Left lung (tissue), 10 donors: Measurements from ENCODE around the gene DHRS3. TPM values are rescaled to one million over a fixed set of nuclear protein-coding genes. Genes with fewer than 3 reads are reported as not detected.
"Not testable (repeated sequence)": the region's sequence is repeated elsewhere in the genome, so short reads cannot be mapped to it uniquely, and the experiment has no call there.

ENCODE experiments used
- ATAC-seq: fragments of 200-7000 bp; cut with Tn5 transposase; one replicate; pipeline ENCODE4 v1.9.1; 2020; ENCODE audit warnings: moderate library complexity
- DNase-seq, 4 donors: peaks; one replicate each; pipeline ENCODE4 v3.0.0-alpha.2; 2013 to 2020
- H3K27ac ChIP-seq, 2 donors: fragments of 200-600 bp; sonication (generic) in 1 of 2; one replicate each; pipeline versions ENCODE4 v1.5.0 to v1.8.0; 2020 to 2021
- H3K27me3 ChIP-seq, 2 donors: fragments of 200-600 bp; sonication (generic) in 1 of 2; one replicate each; pipeline versions ENCODE4 v1.5.0 to v1.8.0; 2020 to 2021
- H3K36me3 ChIP-seq, 2 donors: fragments of 200-600 bp; sonication (generic) in 1 of 2; one replicate each; pipeline versions ENCODE4 v1.5.0 to v1.8.0; 2020 to 2021
- H3K4me1 ChIP-seq, 2 donors: fragments of 200-600 bp; one replicate each; pipeline ENCODE4 v1.8.0; 2021
- H3K4me3 ChIP-seq, 2 donors: fragments of 200-600 bp; sonication (generic) in 1 of 2; one replicate each; pipeline versions ENCODE4 v1.5.0 to v1.8.0; 2020 to 2021; ENCODE audit warnings: mild to moderate bottlenecking in 1 of 2
- H3K9me3 ChIP-seq, 2 donors: fragments of 200-600 bp; sonication (generic) in 1 of 2; one replicate each; pipeline versions ENCODE4 v1.5.0 to v1.8.0; 2020 to 2021
- CTCF ChIP-seq, 2 donors: fragments of 200-600 bp; sonication (generic) in 1 of 2; IDR thresholded peaks; one replicate each; pipeline versions ENCODE4 v1.5.0 to v1.8.0; 2021; ENCODE audit warnings: antibody characterized with exemption in 2 of 2
- intact Hi-C, 2 donors: fragments of 100-400 bp; cut with DNase I; formaldehyde crosslinking; loops; one replicate each; pipeline versions ENCODE4 v1.11.2 to v1.14.2; 2022
- polyA plus RNA-seq, 6 donors: library from polyadenylated mRNA; unstranded; fragments of 120-200 nt; gene quantifications; one replicate each; pipeline ENCODE4 v1.2.1, GENCODE V29; 2013; ENCODE audit not compliant: insufficient read length in 6 of 6
- total RNA-seq, 2 donors: library from RNA; stranded (reverse); fragmentation: NEBNext Ultra II Directional; extraction: Animal tissue kit (Norgen Biotek cat#: 25700); gene quantifications; one replicate each; pipeline ENCODE4 v1.2.1, GENCODE V29; 2021
- donor health status: DM: no; HTN: yes; CAD: no.
- donor health status: DM: no; HTN: no; CAD: no.

DHRS3 gene
- total and polyA plus RNA-seq, 8 donors: 37.3 to 120 (median 43.7) TPM

- Histone ChIP-seq H3K9me3 (peaks cover 0 to 7% of the 10 kb centered on the region in 2 donors), H3K4me1 (peaks cover 7 to 18% of the 10 kb centered on the region in 2 donors), H3K4me3 (no peak overlapping the region), H3K27me3 (no peaks in the 10 kb centered on the region), H3K27ac (peak overlapping the region in 1 of 2 donors; percentile 23), H3K36me3 (no peaks in the 10 kb centered on the region)
- ATAC-seq (no peak), DNase-seq (no peak)
- intact Hi-C loops: no loop called here
- no peak for TF ChIP-seq CTCF (IDR thresholded peaks at IDR 0.05)
Observed at GRCh38 chr1:12540580-12541273, 77.3 kb downstream of the DHRS3 start.

- TF ChIP-seq CTCF (IDR thresholded peaks at IDR 0.05): no peak
- no peaks in the 10 kb centered on the region for H3K36me3 ChIP-seq
- intact Hi-C loops: no loop called here
- peak overlapping the region in 1 of 2 donors; percentile 23 for H3K27ac ChIP-seq
- H3K4me3 ChIP-seq: no peak overlapping the region
- peaks cover 7 to 18% of the 10 kb centered on the region in 2 donors for H3K4me1 ChIP-seq
- peak; percentile 78 for ATAC-seq
- H3K27me3 ChIP-seq: no peaks in the 10 kb centered on the region
- DNase-seq: peak; percentile 76 to 89 (median 82)
- H3K9me3 ChIP-seq: peaks cover 0 to 12% of the 10 kb centered on the region in 2 donors
Observed at GRCh38 chr1:12539705-12540579, 78.1 kb downstream of the DHRS3 start.

GRCh38 chr1:12539320-12539704 lies 78.7 kb downstream of the DHRS3 start:
- no peak for TF ChIP-seq CTCF (IDR thresholded peaks at IDR 0.05)
- DNase-seq (peak in 1 of 4 donors; percentile 18), ATAC-seq (no peak)
- peaks cover 0 to 12% of the 10 kb centered on the region in 2 donors for H3K9me3 ChIP-seq
- no peaks in the 10 kb centered on the region for H3K36me3 ChIP-seq
- intact Hi-C loops: no loop called here
- H3K4me1 ChIP-seq: peaks cover 7 to 18% of the 10 kb centered on the region in 2 donors
- no peak overlapping the region for H3K4me3 ChIP-seq
- no peak overlapping the region for H3K27ac ChIP-seq
- no peaks in the 10 kb centered on the region for H3K27me3 ChIP-seq

GRCh38 chr1:12538536-12538935 lies 79.5 kb downstream of the DHRS3 start:
- H3K4me3 ChIP-seq, intact Hi-C loops, H3K27ac ChIP-seq, ATAC-seq, DNase-seq, H3K27me3 ChIP-seq, H3K36me3 ChIP-seq: not testable (repeated sequence)
- H3K4me1 ChIP-seq: peaks cover 7 to 18% of the 10 kb centered on the region in 2 donors
- H3K9me3 ChIP-seq: peaks cover 0 to 12% of the 10 kb centered on the region in 2 donors

DNA sequence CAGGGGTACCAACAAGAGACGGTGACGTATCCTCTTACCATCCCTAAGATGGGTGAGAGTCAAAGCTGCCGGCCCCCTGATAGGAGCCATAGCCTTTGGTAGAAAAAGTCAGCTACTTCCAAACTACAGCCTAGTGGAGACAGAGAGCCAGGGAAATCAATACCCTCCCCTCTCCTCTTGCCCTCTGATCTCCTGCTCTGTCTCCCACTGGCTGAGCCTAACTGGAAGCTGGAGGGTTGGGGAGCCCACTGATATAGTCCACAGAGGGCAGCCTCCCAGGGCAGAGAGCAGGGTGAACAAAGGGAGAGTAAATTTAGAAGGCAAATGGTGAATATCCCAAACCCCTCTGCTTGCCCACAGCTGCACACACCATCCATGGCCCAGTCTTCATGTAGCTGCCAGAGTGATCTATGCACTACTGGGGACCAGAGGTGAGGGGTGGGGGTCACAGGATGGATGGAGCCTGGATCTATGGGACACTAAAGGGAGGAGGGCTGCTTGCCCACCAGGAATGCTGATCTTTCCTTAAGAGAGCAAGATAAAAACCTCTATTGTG lies 80.0 kb downstream of the DHRS3 start:
- Histone ChIP-seq H3K36me3 (no peaks in the 10 kb centered on the region), H3K9me3 (peaks cover 0 to 12% of the 10 kb centered on the region in 2 donors), H3K4me1 (peaks cover 7 to 18% of the 10 kb centered on the region in 2 donors), H3K27ac (no peak overlapping the region), H3K27me3 (no peaks in the 10 kb centered on the region), H3K4me3 (no peak overlapping the region)
- TF ChIP-seq CTCF (IDR thresholded peaks at IDR 0.05): no peak
- ATAC-seq (no peak), DNase-seq (peak in 1 of 4 donors; percentile 3)
- intact Hi-C loops: no loop called here
